ENCODE results near the gene OR4C46. TPM values are rescaled to one million over a fixed set of nuclear protein-coding genes. Genes with fewer than 3 reads are reported as not detected.

Gene OR4C46
- polyA plus RNA-seq, 1 of the 3 experiments (the other 2 are of a cell fraction) = not detected

GRCh38 chr11:54558919-54559318 lies 44.9 kb downstream of the OR4C46 start:
- no peaks in the 10 kb centered on the region for H3F3A ChIP-seq (replicated peaks; ENCODE audit: insufficient read depth)
- no peak for DNase-seq
- H3K9me3 ChIP-seq = no peaks in the 10 kb centered on the region
- WGBS (ENCODE audit: low lambda C conversion rate) = 6% methylated on average over 3 of the region's 3 CpGs
- no peak overlapping the region for H3K4me2 ChIP-seq
- peak; percentile 30; the same call in 1 of the 2 replicates for TF ChIP-seq CTCF (IDR thresholded peaks at IDR 0.05)
- no peak for TF ChIP-seq ELF1 (IDR thresholded peaks at IDR 0.05)
- H4K20me1 ChIP-seq (ENCODE audit: insufficient read depth) = no peaks in the 10 kb centered on the region
- ChIA-PET POLR2A (no interaction called here), CTCF (no interaction called here)
- H2AFZ ChIP-seq (ENCODE audit: low read depth) = no peak overlapping the region
- H3K36me3 ChIP-seq (replicated peaks in 1 of 2; ENCODE audit: control insufficient read depth in 1 of 2, insufficient read depth in 2 of 2, low read length in 1 of 2) = no peaks in the 10 kb centered on the region
- no peak overlapping the region for H3K27ac ChIP-seq (ENCODE audit: low read depth in 2 of 2, low read length in 1 of 2)
- no peak overlapping the region for H3K9ac ChIP-seq
- no peaks in the 10 kb centered on the region for H3K27me3 ChIP-seq (ENCODE audit: insufficient read depth)
- no peaks in the 10 kb centered on the region for H3K4me1 ChIP-seq (ENCODE audit: control insufficient read depth in 1 of 2, insufficient read depth in 2 of 2, low read depth in 1 of 2, low read length in 1 of 2)
- H3K79me2 ChIP-seq (ENCODE audit: insufficient read depth) = no peaks in the 10 kb centered on the region
- no peak overlapping the region for H3K4me3 ChIP-seq (ENCODE audit: low read depth in 2 of 2, low read length in 1 of 2)
- no peaks in the 10 kb centered on the region for H3K9me2 ChIP-seq

GRCh38 chr11:54558407-54558806 lies 45.4 kb downstream of the OR4C46 start:
- H3K9me3 ChIP-seq = no peaks in the 10 kb centered on the region
- no peaks in the 10 kb centered on the region for H3K79me2 ChIP-seq (ENCODE audit: insufficient read depth)
- DNase-seq = no peak
- no peaks in the 10 kb centered on the region for H3K27me3 ChIP-seq (ENCODE audit: insufficient read depth)
- H3K27ac ChIP-seq (ENCODE audit: low read depth in 2 of 2, low read length in 1 of 2) = no peak overlapping the region
- H3K4me1 ChIP-seq (ENCODE audit: control insufficient read depth in 1 of 2, insufficient read depth in 2 of 2, low read depth in 1 of 2, low read length in 1 of 2) = no peaks in the 10 kb centered on the region
- no peaks in the 10 kb centered on the region for H3K9me2 ChIP-seq
- ChIA-PET POLR2A (no interaction called here), CTCF (no interaction called here)
- no peaks in the 10 kb centered on the region for H3F3A ChIP-seq (replicated peaks; ENCODE audit: insufficient read depth)
- no peak overlapping the region for H3K4me3 ChIP-seq (ENCODE audit: low read depth in 2 of 2, low read length in 1 of 2)
- 2% methylated on average over 3 of the region's 3 CpGs for WGBS (ENCODE audit: low lambda C conversion rate)
- TF ChIP-seq MEF2A (IDR thresholded peaks at IDR 0.05; ENCODE audit: borderline replicate concordance, low read depth) = no peak
- TF ChIP-seq SMC3 (IDR thresholded peaks at IDR 0.05; ENCODE audit: low read depth, low read length) = no peak
- no peak for TF ChIP-seq CTCF (IDR thresholded peaks at IDR 0.05)
- TF ChIP-seq MAX (IDR thresholded peaks at IDR 0.05; ENCODE audit: low read depth) = no peak
- no peak for TF ChIP-seq TCF12 (IDR thresholded peaks at IDR 0.05)
- no peak for TF ChIP-seq POLR2AphosphoS5 (IDR thresholded peaks at IDR 0.05; ENCODE audit: low read depth, low read length)
- no peak for TF ChIP-seq ELF1 (IDR thresholded peaks at IDR 0.05)
- TF ChIP-seq NFIC (IDR thresholded peaks at IDR 0.05; ENCODE audit: borderline replicate concordance) = no peak
- no peak for TF ChIP-seq ZBTB33 (IDR thresholded peaks at IDR 0.05; ENCODE audit: borderline replicate concordance, low read depth)
- TF ChIP-seq IRF3 (IDR thresholded peaks at IDR 0.05; ENCODE audit: low read depth, low read length) = no peak
- TF ChIP-seq SIN3A (IDR thresholded peaks at IDR 0.05; ENCODE audit: borderline replicate concordance, low read depth, low read length) = no peak
- TF ChIP-seq NRF1 (IDR thresholded peaks at IDR 0.05; ENCODE audit: low read depth, low read length) = no peak
- TF ChIP-seq MXI1 (IDR thresholded peaks at IDR 0.05; ENCODE audit: low read depth, low read length) = no peak
- no peak for TF ChIP-seq JUND (IDR thresholded peaks at IDR 0.05)
- no peak for TF ChIP-seq RAD21 (IDR thresholded peaks at IDR 0.05; ENCODE audit: low read length)
- no peak for TF ChIP-seq RXRA (IDR thresholded peaks at IDR 0.05; ENCODE audit: borderline replicate concordance, low read depth)
- TF ChIP-seq GATA2 (CRISPR knock-in tag; IDR thresholded peaks at IDR 0.05) = no peak
- H3K9ac ChIP-seq = no peak overlapping the region
- H4K20me1 ChIP-seq (ENCODE audit: insufficient read depth) = no peaks in the 10 kb centered on the region
- no peak overlapping the region for H2AFZ ChIP-seq (ENCODE audit: low read depth)
- no peak overlapping the region for H3K4me2 ChIP-seq
- no peaks in the 10 kb centered on the region for H3K36me3 ChIP-seq (replicated peaks in 1 of 2; ENCODE audit: control insufficient read depth in 1 of 2, insufficient read depth in 2 of 2, low read length in 1 of 2)
